ENCODE measurements around the gene LMAN2.
A peak's percentile ranks its signal among the peaks of the same experiment; 100 is the strongest.

The LMAN2 gene

DNA sequence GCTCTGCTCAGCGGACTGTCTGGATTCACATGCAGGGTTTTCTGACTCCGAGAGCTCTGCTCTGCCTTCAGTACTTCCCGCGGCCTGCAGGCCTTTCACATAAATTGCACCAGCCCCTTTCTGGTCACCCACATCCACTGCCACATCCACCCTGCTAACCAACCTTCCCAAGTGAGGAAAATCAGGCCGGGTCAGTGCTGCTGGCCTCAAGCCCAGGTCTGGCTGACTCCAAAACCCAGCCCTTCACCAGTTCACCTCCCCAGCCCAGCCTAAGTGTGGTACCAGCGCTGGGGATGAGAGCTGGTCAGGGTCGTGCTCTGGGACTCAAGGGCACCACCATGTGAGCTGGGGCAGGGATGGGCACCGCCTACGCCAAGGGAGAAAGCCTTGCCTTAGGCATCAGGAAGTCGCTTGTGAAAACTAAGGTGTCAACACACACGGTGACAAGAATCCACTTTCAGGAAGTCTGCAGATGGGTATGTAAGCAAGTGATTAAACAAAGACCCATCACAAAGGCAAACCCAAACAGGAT is 12.3 kb downstream of the LMAN2 start:
- Histone ChIP-seq H3K36me3 (ENCODE audit: control insufficient read depth in 4 of 4, insufficient read depth in 4 of 4, low read length in 3 of 4) (peaks cover 6 to 71% (median 58%) of the 10 kb centered on the region in 4 experiments), H3K4me1 (ENCODE audit: control extremely low read depth in 1 of 4, control insufficient read depth in 4 of 4, insufficient read depth in 4 of 4, low read length in 3 of 4) (peaks cover 0 to 6% (median 0%) of the 10 kb centered on the region in 4 experiments), H3K4me3 (ENCODE audit: control insufficient read depth in 1 of 7, extremely low read depth in 1 of 7, insufficient read depth in 4 of 7, low read depth in 2 of 7, low read length in 6 of 7) (no peak overlapping the region), H3K27ac (ENCODE audit: insufficient read depth in 1 of 2, low read depth in 1 of 2, low read length in 2 of 2, poor library complexity in 1 of 2, severe bottlenecking in 2 of 2) (no peak overlapping the region), H3K9me3 (ENCODE audit: control extremely low read depth in 1 of 5, control insufficient read depth in 4 of 5, insufficient read depth in 2 of 5, low read depth in 1 of 5, low read length in 4 of 5) (no peaks in the 10 kb centered on the region), H3K27me3 (replicated peaks in 2 of 5; ENCODE audit: control insufficient read depth in 4 of 5, insufficient read depth in 5 of 5, low read length in 4 of 5) (no peaks in the 10 kb centered on the region)
- CTCF ChIA-PET = interaction anchor here (0.9 to 10.2 kb wide), 5 partner anchors 11 to 30 kb away, joined by 3 to 162 read pairs (median 6); partner anchors contain the start of gene LMAN2
- no peak for DNase-seq
- POLR2A ChIA-PET = no interaction called here
- 83% methylated on average over 10 of the region's 11 CpGs for WGBS (ENCODE audit: insufficient coverage)

DNA sequence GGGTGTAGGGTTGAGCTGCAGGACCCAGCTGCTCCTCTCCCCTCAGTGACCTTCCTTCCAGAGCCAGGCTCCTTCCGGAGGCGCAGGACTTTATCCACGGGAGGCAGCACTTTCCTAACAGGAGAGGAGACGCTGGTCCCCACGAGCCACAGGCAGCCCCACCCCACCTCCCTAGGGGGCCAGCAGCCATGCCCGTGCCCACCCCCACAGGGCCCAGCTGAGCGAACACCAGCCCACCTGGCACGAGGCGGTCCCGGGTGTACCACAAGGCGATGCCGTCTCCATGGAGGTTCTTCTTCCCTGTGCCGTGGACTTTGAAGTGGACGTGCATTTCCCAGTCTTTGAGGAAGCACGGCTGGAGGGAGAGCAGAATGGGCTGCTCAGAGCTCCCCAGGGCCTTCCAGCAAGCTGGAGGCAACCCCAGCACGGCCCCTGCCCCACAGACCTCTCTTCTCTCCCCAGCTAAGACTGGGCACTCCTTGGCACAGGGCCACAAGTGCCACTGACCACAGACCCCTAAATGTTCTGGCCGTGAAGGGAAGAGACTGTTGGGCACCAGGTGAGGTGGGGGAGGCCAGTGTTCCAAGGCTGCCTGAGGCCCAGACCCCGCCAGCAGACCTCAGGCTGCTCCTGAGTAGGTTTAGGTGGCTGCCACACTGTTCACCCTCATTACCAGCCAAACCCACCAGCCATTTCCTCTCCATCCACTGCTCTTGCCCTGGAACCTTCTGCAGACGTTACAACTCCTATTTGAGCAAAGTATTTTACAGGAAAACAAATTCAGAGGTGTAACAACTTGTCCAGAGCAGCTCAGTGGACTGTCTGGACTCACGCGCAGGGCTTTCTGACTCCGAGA is 13.0 kb downstream of the LMAN2 start:
- ChIA-PET CTCF (interaction anchor here (0.9 to 10.2 kb wide), 6 partner anchors 12 to 29 kb away, joined by 3 to 162 read pairs (median 5); partner anchors contain the start of genes LMAN2 and RGS14), POLR2A (no interaction called here)
- Histone ChIP-seq H3K4me3 (ENCODE audit: control insufficient read depth in 1 of 7, extremely low read depth in 1 of 7, insufficient read depth in 4 of 7, low read depth in 2 of 7, low read length in 6 of 7) (no peak overlapping the region), H3K4me1 (ENCODE audit: control extremely low read depth in 1 of 4, control insufficient read depth in 4 of 4, insufficient read depth in 4 of 4, low read length in 3 of 4) (peaks cover 0 to 6% (median 4%) of the 10 kb centered on the region in 4 experiments), H3K9me3 (ENCODE audit: control extremely low read depth in 1 of 5, control insufficient read depth in 4 of 5, insufficient read depth in 2 of 5, low read depth in 1 of 5, low read length in 4 of 5) (no peaks in the 10 kb centered on the region), H3K27me3 (replicated peaks in 2 of 5; ENCODE audit: control insufficient read depth in 4 of 5, insufficient read depth in 5 of 5, low read length in 4 of 5) (no peaks in the 10 kb centered on the region), H3K27ac (ENCODE audit: insufficient read depth in 1 of 2, low read depth in 1 of 2, low read length in 2 of 2, poor library complexity in 1 of 2, severe bottlenecking in 2 of 2) (no peak overlapping the region), H3K36me3 (ENCODE audit: control insufficient read depth in 4 of 4, insufficient read depth in 4 of 4, low read length in 3 of 4) (peaks cover 6 to 75% (median 63%) of the 10 kb centered on the region in 4 experiments)
- DNase-seq = no peak
- 94% methylated on average over 21 of the region's 22 CpGs for WGBS (ENCODE audit: insufficient coverage)

DNA sequence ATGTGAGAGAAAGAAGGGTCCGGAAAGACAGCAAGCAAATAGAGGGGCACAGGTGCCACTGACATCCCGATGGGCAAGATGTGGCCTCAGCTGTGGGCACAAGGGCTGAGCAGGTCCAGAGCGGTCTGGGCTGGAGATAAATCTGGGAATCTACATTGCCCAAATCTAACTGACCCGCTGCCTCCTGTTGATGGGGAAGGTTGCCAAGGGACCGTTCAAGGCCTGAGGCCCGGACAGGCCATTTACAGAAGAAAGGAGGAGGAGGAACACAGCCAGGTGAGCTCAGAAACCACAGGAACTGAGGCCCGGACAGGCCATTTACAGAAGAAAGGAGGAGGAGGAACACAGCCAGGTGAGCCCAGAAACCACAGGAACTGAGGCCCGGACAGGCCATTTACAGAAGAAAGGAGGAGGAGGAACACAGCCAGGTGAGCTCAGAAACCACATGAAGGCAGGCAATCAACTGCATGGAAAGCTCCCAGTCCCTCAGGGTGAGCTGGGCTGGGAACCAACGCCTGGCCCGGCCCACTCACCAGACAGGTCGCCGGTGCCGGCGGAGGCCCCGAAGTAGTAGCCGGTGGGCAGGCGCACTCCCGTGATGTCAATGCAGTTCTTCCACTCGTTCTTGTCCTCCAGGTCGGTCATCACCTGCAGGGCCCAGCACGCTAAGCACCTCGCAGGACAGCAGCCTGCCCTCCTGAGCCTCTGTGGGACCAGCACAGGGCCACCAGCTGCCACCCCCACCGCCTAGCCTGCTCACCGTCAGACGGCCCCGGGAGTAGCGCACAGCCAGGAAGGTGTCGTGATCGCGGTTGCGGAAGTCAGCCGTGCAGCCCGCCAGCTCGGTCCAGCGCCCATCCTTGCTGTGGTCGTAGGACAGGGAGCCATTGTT is 14.6 kb downstream of the LMAN2 start:
- Histone ChIP-seq H3K27me3 (replicated peaks in 2 of 5; ENCODE audit: control insufficient read depth in 4 of 5, insufficient read depth in 5 of 5, low read length in 4 of 5) (no peaks in the 10 kb centered on the region), H3K9me3 (ENCODE audit: control extremely low read depth in 1 of 5, control insufficient read depth in 4 of 5, insufficient read depth in 2 of 5, low read depth in 1 of 5, low read length in 4 of 5) (no peaks in the 10 kb centered on the region), H3K4me3 (ENCODE audit: control insufficient read depth in 1 of 7, extremely low read depth in 1 of 7, insufficient read depth in 4 of 7, low read depth in 2 of 7, low read length in 6 of 7) (no peak overlapping the region), H3K4me1 (ENCODE audit: control extremely low read depth in 1 of 4, control insufficient read depth in 4 of 4, insufficient read depth in 4 of 4, low read length in 3 of 4) (peaks cover 6 to 20% (median 17%) of the 10 kb centered on the region in 4 experiments), H3K27ac (ENCODE audit: insufficient read depth in 1 of 2, low read depth in 1 of 2, low read length in 2 of 2, poor library complexity in 1 of 2, severe bottlenecking in 2 of 2) (no peak overlapping the region), H3K36me3 (ENCODE audit: control insufficient read depth in 4 of 4, insufficient read depth in 4 of 4, low read length in 3 of 4) (peaks cover 6 to 82% (median 61%) of the 10 kb centered on the region in 4 experiments)
- ChIA-PET CTCF (interaction anchor here (0.8 to 10.2 kb wide), 16 partner anchors 9 to 67 kb away, joined by 3 to 162 read pairs (median 6); partner anchors contain the start of gene RGS14), POLR2A (no interaction called here)
- no peak for DNase-seq
- 97% methylated on average over 28 of the region's 36 CpGs for WGBS (ENCODE audit: insufficient coverage)

DNA sequence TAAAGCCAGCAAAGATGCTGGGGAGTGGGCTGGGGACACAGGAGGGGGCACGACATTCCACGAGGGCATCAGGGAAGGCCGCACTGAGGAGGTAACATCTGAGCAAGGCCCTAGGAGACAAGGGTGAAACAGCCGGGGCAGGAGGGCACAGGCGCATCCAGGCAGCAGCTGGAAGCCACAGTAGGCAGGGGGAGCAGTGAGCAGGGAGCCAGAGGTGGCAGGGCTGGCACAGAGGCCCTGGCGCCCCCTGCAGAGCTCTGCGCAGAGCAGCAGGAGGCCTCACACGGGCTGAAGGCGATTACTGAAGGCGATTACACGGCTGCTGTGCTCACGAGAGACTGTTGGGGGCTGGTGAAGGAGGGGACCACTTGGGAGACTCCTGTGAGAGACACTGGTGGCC is 15.4 kb downstream of the LMAN2 start:
- Histone ChIP-seq H3K4me3 (ENCODE audit: control insufficient read depth in 1 of 7, extremely low read depth in 1 of 7, insufficient read depth in 4 of 7, low read depth in 2 of 7, low read length in 6 of 7) (no peak overlapping the region), H3K9me3 (ENCODE audit: control extremely low read depth in 1 of 5, control insufficient read depth in 4 of 5, insufficient read depth in 2 of 5, low read depth in 1 of 5, low read length in 4 of 5) (no peaks in the 10 kb centered on the region), H3K27me3 (replicated peaks in 2 of 5; ENCODE audit: control insufficient read depth in 4 of 5, insufficient read depth in 5 of 5, low read length in 4 of 5) (no peaks in the 10 kb centered on the region), H3K36me3 (ENCODE audit: control insufficient read depth in 4 of 4, insufficient read depth in 4 of 4, low read length in 3 of 4) (peaks cover 2 to 77% (median 56%) of the 10 kb centered on the region in 4 experiments), H3K4me1 (ENCODE audit: control extremely low read depth in 1 of 4, control insufficient read depth in 4 of 4, insufficient read depth in 4 of 4, low read length in 3 of 4) (peaks cover 6 to 27% (median 24%) of the 10 kb centered on the region in 4 experiments), H3K27ac (ENCODE audit: insufficient read depth in 1 of 2, low read depth in 1 of 2, low read length in 2 of 2, poor library complexity in 1 of 2, severe bottlenecking in 2 of 2) (no peak overlapping the region)
- ChIA-PET POLR2A (no interaction called here), CTCF (interaction anchor here (0.8 to 10.2 kb wide), 23 partner anchors 8 to 223 kb away, joined by 3 to 162 read pairs (median 5); partner anchors contain the start of genes MXD3, PRELID1 and RAB24)
- peak; percentile 83 to 90 (median 89) for DNase-seq
- WGBS (ENCODE audit: insufficient coverage) = 61% methylated on average over 12 of the region's 12 CpGs

DNA sequence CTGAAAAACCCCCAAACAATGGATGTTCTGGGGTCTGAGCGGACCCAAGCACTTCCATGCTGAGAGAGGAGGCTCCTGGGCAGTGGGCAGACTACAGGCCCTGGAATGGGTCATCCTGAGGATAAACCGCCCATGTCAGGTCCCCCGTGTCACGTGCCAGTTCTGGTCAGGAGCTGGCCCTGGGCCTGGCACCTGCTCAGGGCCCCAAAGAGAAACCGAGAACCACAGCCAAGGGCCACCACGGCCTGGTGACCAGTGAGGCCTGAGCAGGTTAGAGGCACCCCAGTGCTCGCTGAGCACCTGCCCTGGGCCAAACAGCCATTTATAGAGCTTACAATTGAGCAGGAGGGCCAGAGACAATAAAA is 15.8 kb downstream of the LMAN2 start:
- peaks cover 2 to 81% (median 56%) of the 10 kb centered on the region in 4 experiments for H3K36me3 ChIP-seq (ENCODE audit: control insufficient read depth in 4 of 4, insufficient read depth in 4 of 4, low read length in 3 of 4)
- CTCF ChIA-PET = interaction anchor here (0.8 to 10.2 kb wide), 23 partner anchors 8 to 222 kb away, joined by 3 to 162 read pairs (median 5); partner anchors contain the start of genes MXD3, PRELID1 and RAB24
- no peaks in the 10 kb centered on the region for H3K9me3 ChIP-seq (ENCODE audit: control extremely low read depth in 1 of 5, control insufficient read depth in 4 of 5, insufficient read depth in 2 of 5, low read depth in 1 of 5, low read length in 4 of 5)
- H3K27me3 ChIP-seq (replicated peaks in 2 of 5; ENCODE audit: control insufficient read depth in 4 of 5, insufficient read depth in 5 of 5, low read length in 4 of 5) = no peaks in the 10 kb centered on the region
- H3K4me1 ChIP-seq (ENCODE audit: control extremely low read depth in 1 of 4, control insufficient read depth in 4 of 4, insufficient read depth in 4 of 4, low read length in 3 of 4) = peaks cover 6 to 32% (median 28%) of the 10 kb centered on the region in 4 experiments
- no peak overlapping the region for H3K27ac ChIP-seq (ENCODE audit: insufficient read depth in 1 of 2, low read depth in 1 of 2, low read length in 2 of 2, poor library complexity in 1 of 2, severe bottlenecking in 2 of 2)
- POLR2A ChIA-PET = no interaction called here
- no peak overlapping the region for H3K4me3 ChIP-seq (ENCODE audit: control insufficient read depth in 1 of 7, extremely low read depth in 1 of 7, insufficient read depth in 4 of 7, low read depth in 2 of 7, low read length in 6 of 7)
- 99% methylated on average over 7 of the region's 7 CpGs for WGBS (ENCODE audit: insufficient coverage)
- DNase-seq = no peak

DNA sequence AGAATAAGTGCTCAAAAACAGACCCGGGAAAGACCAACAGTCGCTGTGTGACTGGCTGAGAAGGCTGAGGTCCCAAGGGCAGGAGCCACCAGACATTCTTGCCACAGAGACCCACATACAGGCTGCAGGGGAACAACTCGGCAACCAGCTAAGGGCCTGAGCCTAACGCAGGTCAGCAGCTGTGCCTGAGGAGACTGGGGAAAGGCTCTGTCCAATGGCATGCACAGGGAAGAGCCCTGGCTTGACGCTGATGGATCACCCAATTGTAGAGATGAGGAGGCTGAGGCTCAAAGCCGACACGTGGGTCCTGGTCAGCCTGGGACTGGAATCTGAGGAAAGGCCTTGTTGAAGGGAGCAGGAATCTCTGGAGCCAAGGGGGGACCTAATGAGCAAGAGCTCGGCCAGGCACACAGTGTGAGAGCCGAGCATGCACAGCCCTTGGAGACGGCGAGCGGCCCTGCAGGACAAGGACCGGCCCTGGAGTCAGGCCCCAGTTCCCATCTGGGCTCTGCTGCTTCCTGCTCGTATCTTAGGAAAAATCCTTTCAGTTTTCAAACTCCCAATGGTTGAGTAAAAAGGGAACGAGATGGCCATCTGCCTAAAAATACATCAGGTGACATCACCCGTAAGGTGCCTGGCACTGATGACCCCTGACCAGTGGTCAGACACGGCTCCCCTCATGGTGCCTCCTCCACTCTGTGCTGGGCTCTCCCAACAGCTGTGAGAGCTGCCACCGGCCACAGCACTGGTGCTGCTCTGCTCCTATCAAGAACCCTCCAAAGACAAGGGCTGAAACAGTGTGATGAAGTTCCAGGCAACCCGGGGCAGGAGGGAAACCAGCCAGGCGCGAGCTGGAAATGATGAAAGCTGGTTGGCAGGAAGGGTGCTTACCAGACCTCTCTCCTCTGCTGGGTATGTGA is 16.4 kb downstream of the LMAN2 start:
- H3K27me3 ChIP-seq (replicated peaks in 2 of 5; ENCODE audit: control insufficient read depth in 4 of 5, insufficient read depth in 5 of 5, low read length in 4 of 5) = no peaks in the 10 kb centered on the region
- ChIA-PET POLR2A (no interaction called here), CTCF (interaction anchor here (0.8 to 10.2 kb wide), 27 partner anchors 9 to 222 kb away, joined by 3 to 162 read pairs (median 5); partner anchors contain the start of genes MXD3, PRELID1, RAB24 and RGS14)
- H3K4me3 ChIP-seq (ENCODE audit: control insufficient read depth in 1 of 7, extremely low read depth in 1 of 7, insufficient read depth in 4 of 7, low read depth in 2 of 7, low read length in 6 of 7) = no peak overlapping the region
- no peaks in the 10 kb centered on the region for H3K9me3 ChIP-seq (ENCODE audit: control extremely low read depth in 1 of 5, control insufficient read depth in 4 of 5, insufficient read depth in 2 of 5, low read depth in 1 of 5, low read length in 4 of 5)
- H3K36me3 ChIP-seq (ENCODE audit: control insufficient read depth in 4 of 4, insufficient read depth in 4 of 4, low read length in 3 of 4) = peaks cover 2 to 85% (median 58%) of the 10 kb centered on the region in 4 experiments
- WGBS (ENCODE audit: insufficient coverage) = 98% methylated on average over 17 of the region's 21 CpGs
- no peak overlapping the region for H3K27ac ChIP-seq (ENCODE audit: insufficient read depth in 1 of 2, low read depth in 1 of 2, low read length in 2 of 2, poor library complexity in 1 of 2, severe bottlenecking in 2 of 2)
- DNase-seq = no peak
- peaks cover 9 to 38% (median 35%) of the 10 kb centered on the region in 4 experiments for H3K4me1 ChIP-seq (ENCODE audit: control extremely low read depth in 1 of 4, control insufficient read depth in 4 of 4, insufficient read depth in 4 of 4, low read length in 3 of 4)
